GM21360 (cell line): ENCODE data around the gene STMN3.
"Not testable (repeated sequence)": the region's sequence is repeated elsewhere in the genome, so short reads cannot be mapped to it uniquely, and the experiment has no call there.

Experiments used
- ATAC-seq: cut with Tn5 transposase; IDR thresholded peaks from one replicate; pipeline ENCODE4 v1.9.1; 2021; ENCODE audit warnings: mild to moderate bottlenecking, moderate library complexity; ENCODE audit not compliant: unreplicated experiment

Gene STMN3

GRCh38 chr20:63639093-63639975, 13.9 kb downstream of the STMN3 start:
- no peak for ATAC-seq

- ATAC-seq, result no peak
These were observed 16.2 kb downstream of the STMN3 start for GRCh38 chr20:63636752-63637628.

GRCh38 chr20:63635431-63636141, 17.6 kb downstream of the STMN3 start:
- no peak for ATAC-seq

- no peak for ATAC-seq
These were observed 19.5 kb downstream of the STMN3 start for GRCh38 chr20:63633732-63634131.

- not testable (repeated sequence) for ATAC-seq
These were observed 21.8 kb downstream of the STMN3 start for GRCh38 chr20:63631426-63631825.

GRCh38 chr20:63630956-63631355, 22.3 kb downstream of the STMN3 start:
- not testable (repeated sequence) for ATAC-seq

GRCh38 chr20:63628246-63628975, 24.8 kb downstream of the STMN3 start:
- ATAC-seq, result no peak

GRCh38 chr20:63627751-63628245, 25.4 kb downstream of the STMN3 start:
- no peak for ATAC-seq

- peak; percentile 56 for ATAC-seq
These were observed 26.0 kb downstream of the STMN3 start for GRCh38 chr20:63627129-63627750.

- peak; percentile 38 for ATAC-seq
These were observed 26.6 kb downstream of the STMN3 start, which contains the start of gene GMEB2 for GRCh38 chr20:63626424-63627128. Gene GMEB2 (minus strand): TSS chr20:63627101. CDS start chr20:63619397, 7,704 bp downstream.

GRCh38 chr20:63625771-63626423, 27.3 kb downstream of the STMN3 start:
- ATAC-seq, result no peak

- ATAC-seq, result no peak
These were observed 28.7 kb downstream of the STMN3 start for GRCh38 chr20:63624486-63624885.

GRCh38 chr20:63622732-63623131, 30.5 kb downstream of the STMN3 start:
- no peak for ATAC-seq

GRCh38 chr20:63622096-63622495, 31.1 kb downstream of the STMN3 start:
- no peak for ATAC-seq

GRCh38 chr20:63620991-63621390, 32.2 kb downstream of the STMN3 start:
- ATAC-seq, result no peak

GRCh38 chr20:63619505-63619904, 33.7 kb downstream of the STMN3 start:
- no peak for ATAC-seq

GRCh38 chr20:63619086-63619485, 34.1 kb downstream of the STMN3 start:
- ATAC-seq, result no peak

GRCh38 chr20:63618291-63618980, 34.8 kb downstream of the STMN3 start:
- no peak for ATAC-seq
